ENCODE data around the gene LGALS7.
"Not testable (repeated sequence)": the region's sequence is repeated elsewhere in the genome, so short reads cannot be mapped to it uniquely, and the experiment has no call there.

LGALS7 gene

GRCh38 chr19:38773469-38774177 lies at the start of gene LGALS7:
LGALS7 (minus strand) TSS chr19:38773517; CDS start chr19:38773492, 25 bp downstream.
- TF ChIP-seq POLR2A (IDR thresholded peaks at IDR 0.05; ENCODE audit: low read depth, low read length): no peak
- FAIRE-seq (no peak), DNase-seq (ENCODE audit: insufficient read length, low spot score) (no peak)

GRCh38 chr19:38821230-38821825 lies 48.0 kb upstream of the LGALS7 start:
- not testable (repeated sequence) for DNase-seq (ENCODE audit: insufficient read length, low spot score); FAIRE-seq

- no peak for TF ChIP-seq POLR2A (IDR thresholded peaks at IDR 0.05; ENCODE audit: low read depth, low read length)
- FAIRE-seq: no peak
- DNase-seq (ENCODE audit: insufficient read length, low spot score): no peak
Measured at GRCh38 chr19:38819231-38819920, 46.1 kb upstream of the LGALS7 start.

- DNase-seq (ENCODE audit: insufficient read length, low spot score) (no peak), FAIRE-seq (no peak)
- no peak for TF ChIP-seq POLR2A (IDR thresholded peaks at IDR 0.05; ENCODE audit: low read depth, low read length)
Measured at GRCh38 chr19:38817081-38817480, 43.8 kb upstream of the LGALS7 start.

GRCh38 chr19:38816131-38816750 lies 42.9 kb upstream of the LGALS7 start:
- FAIRE-seq: no peak
- DNase-seq (ENCODE audit: insufficient read length, low spot score): no peak
- TF ChIP-seq POLR2A (IDR thresholded peaks at IDR 0.05; ENCODE audit: low read depth, low read length): no peak

GRCh38 chr19:38815059-38816001 lies 42.0 kb upstream of the LGALS7 start:
- DNase-seq (ENCODE audit: insufficient read length, low spot score): no peak
- TF ChIP-seq POLR2A (IDR thresholded peaks at IDR 0.05; ENCODE audit: low read depth, low read length): no peak
- no peak for FAIRE-seq

GRCh38 chr19:38813932-38814331 lies 40.6 kb upstream of the LGALS7 start:
- FAIRE-seq: not testable (repeated sequence)

GRCh38 chr19:38813323-38813722 lies 40.0 kb upstream of the LGALS7 start:
- FAIRE-seq: no peak
- no peak for TF ChIP-seq POLR2A (IDR thresholded peaks at IDR 0.05; ENCODE audit: low read depth, low read length)
- DNase-seq (ENCODE audit: insufficient read length, low spot score): no peak

More at GRCh38 chr19:38813932-38814331, 40.6 kb upstream of the LGALS7 start:
- DNase-seq (ENCODE audit: insufficient read length, low spot score): not testable (repeated sequence)

- FAIRE-seq (no peak), DNase-seq (ENCODE audit: insufficient read length, low spot score) (no peak)
- no peak for TF ChIP-seq POLR2A (IDR thresholded peaks at IDR 0.05; ENCODE audit: low read depth, low read length)
Measured at GRCh38 chr19:38812841-38813320, 39.6 kb upstream of the LGALS7 start, which contains the start of gene LGALS4. LGALS4 (minus strand) TSS chr19:38812945; CDS start chr19:38812886, 59 bp downstream.

- TF ChIP-seq POLR2A (IDR thresholded peaks at IDR 0.05; ENCODE audit: low read depth, low read length): no peak
- DNase-seq (ENCODE audit: insufficient read length, low spot score) (no peak), FAIRE-seq (no peak)
Measured at GRCh38 chr19:38812009-38812840, 38.9 kb upstream of the LGALS7 start.

- no peak for FAIRE-seq
Measured at GRCh38 chr19:38809592-38810252, 36.4 kb upstream of the LGALS7 start.

GRCh38 chr19:38808741-38809140 lies 35.4 kb upstream of the LGALS7 start:
- no peak for DNase-seq (ENCODE audit: insufficient read length, low spot score)
- no peak for TF ChIP-seq POLR2A (IDR thresholded peaks at IDR 0.05; ENCODE audit: low read depth, low read length)
- no peak for FAIRE-seq

More at GRCh38 chr19:38809592-38810252, 36.4 kb upstream of the LGALS7 start:
- DNase-seq (ENCODE audit: insufficient read length, low spot score): no peak
- TF ChIP-seq POLR2A (IDR thresholded peaks at IDR 0.05; ENCODE audit: low read depth, low read length): no peak

GRCh38 chr19:38807374-38808098 lies 34.2 kb upstream of the LGALS7 start:
- FAIRE-seq; DNase-seq (ENCODE audit: insufficient read length, low spot score): not testable (repeated sequence)
